Neural cell (in vitro differentiated cells): ENCODE measurements around the gene CEP295NL. TPM values are rescaled to one million over a fixed set of nuclear protein-coding genes. Genes with fewer than 3 reads are reported as not detected.
"Not testable (repeated sequence)": the region's sequence is repeated elsewhere in the genome, so short reads cannot be mapped to it uniquely, and the experiment has no call there.

ENCODE experiments used
- H2AFZ ChIP-seq: fragments of 200-600, 300-800 bp; sonication (generic), shearing (Covaris generic); 2 replicates; pipeline ENCODE4 v1.6.0; 2014; ENCODE audit warnings: low read depth, mild to moderate bottlenecking, antibody characterized with exemption, low read length, moderate library complexity
- H3F3A ChIP-seq: fragments of 200-600 bp; shearing (Covaris generic); 2 replicates; pipeline ENCODE4 v1.6.1; 2016; ENCODE audit warnings: mild to moderate bottlenecking, moderate library complexity, mixed read lengths, antibody characterized with exemption, low read length; ENCODE audit not compliant: insufficient read depth, poor library complexity, severe bottlenecking
- H3K27ac ChIP-seq: fragments of 200-600, 300-800 bp; sonication (generic), shearing (Covaris generic); 2 replicates; pipeline ENCODE4 v1.5.1; 2014; ENCODE audit warnings: mild to moderate bottlenecking, low read length, moderate library complexity
- H3K27me3 ChIP-seq: fragments of 300-800, 200-600 bp; sonication (generic), shearing (Covaris generic); 2 replicates; pipeline ENCODE4 v1.6.0; 2014; ENCODE audit warnings: mild to moderate bottlenecking, low read depth, low read length, moderate library complexity; ENCODE audit not compliant: insufficient read depth
- H3K36me3 ChIP-seq: fragments of 300-800, 200-600 bp; sonication (generic), shearing (Covaris generic); 2 replicates; pipeline ENCODE4 v1.5.1; 2014; ENCODE audit warnings: mild to moderate bottlenecking, antibody characterized with exemption, low read length, moderate library complexity; ENCODE audit not compliant: insufficient read depth
- H3K4me2 ChIP-seq: fragments of 300-800, 200-600 bp; sonication (generic), shearing (Covaris generic); 2 replicates; pipeline ENCODE4 v1.6.0; 2014; ENCODE audit warnings: mild to moderate bottlenecking, low read length
- H3K4me3 ChIP-seq: fragments of 300-800, 200-600 bp; sonication (generic), shearing (Covaris generic); 2 replicates; pipeline ENCODE4 v1.5.1; 2014; ENCODE audit warnings: mild to moderate bottlenecking, low read length, moderate library complexity
- H3K79me2 ChIP-seq: fragments of 200-600 bp; shearing (Covaris generic); replicated peaks from 2 replicates; pipeline ENCODE4 v1.6.0; 2014; ENCODE audit warnings: mild to moderate bottlenecking, low read length, moderate library complexity; ENCODE audit not compliant: insufficient read depth
- H3K9ac ChIP-seq: fragments of 300-800, 200-600 bp; sonication (generic), shearing (Covaris generic); 2 replicates; pipeline ENCODE4 v1.6.1; 2016; ENCODE audit warnings: mild to moderate bottlenecking, low read length, mixed read lengths
- H3K9me2 ChIP-seq: fragments of 200-600 bp; shearing (Covaris generic); 2 replicates; pipeline ENCODE4 v1.6.1; 2016; ENCODE audit warnings: mild to moderate bottlenecking, low read length, mixed read lengths; ENCODE audit not compliant: insufficient read depth
- H3K9me3 ChIP-seq: fragments of 200-600, 300-800 bp; sonication (generic), shearing (Covaris generic); 2 replicates; pipeline ENCODE4 v1.6.1; 2016; ENCODE audit warnings: mild to moderate bottlenecking, mixed run types, low read length, moderate library complexity, mixed read lengths
- H4K20me1 ChIP-seq: fragments of 200-600 bp; shearing (Covaris generic); 2 replicates; pipeline ENCODE4 v1.6.1; 2016; ENCODE audit warnings: mild to moderate bottlenecking, mixed run types; ENCODE audit not compliant: insufficient read depth
- CTCF ChIP-seq: fragments of 450-650 bp; IDR thresholded peaks from 2 replicates; pipeline ENCODE4 v1.5.1; 2014; ENCODE audit warnings: antibody characterized with exemption, mild to moderate bottlenecking, moderate library complexity; ENCODE audit not compliant: poor library complexity, severe bottlenecking
- EP300 ChIP-seq: fragments of 450-650 bp; conservative IDR thresholded peaks from 2 replicates; pipeline ENCODE4 v1.6.1; 2014; ENCODE audit warnings: antibody characterized with exemption, mild to moderate bottlenecking, moderate library complexity; ENCODE audit not compliant: poor library complexity, severe bottlenecking
- EZH2 ChIP-seq: fragments of 200-600, 300-800 bp; shearing (Covaris generic), sonication (generic); IDR thresholded peaks from 2 replicates; pipeline ENCODE4 v1.6.1; 2014; ENCODE audit warnings: antibody characterized with exemption, low read length, borderline replicate concordance, mild to moderate bottlenecking; ENCODE audit not compliant: insufficient read depth, poor library complexity, severe bottlenecking
- MXI1 ChIP-seq: fragments of 450-650 bp; conservative IDR thresholded peaks from 2 replicates; pipeline ENCODE4 v1.6.1; 2014; ENCODE audit warnings: antibody characterized with exemption, mild to moderate bottlenecking; ENCODE audit not compliant: poor library complexity, severe bottlenecking
- POLR2AphosphoS5 ChIP-seq: IDR thresholded peaks from 2 replicates; pipeline ENCODE4 v1.6.1; 2012
- RAD21 ChIP-seq: fragments of 450-650 bp; conservative IDR thresholded peaks from 2 replicates; pipeline ENCODE4 v1.6.1; 2014; ENCODE audit warnings: antibody characterized with exemption, mild to moderate bottlenecking, moderate library complexity
- REST ChIP-seq: IDR thresholded peaks from 2 replicates; pipeline ENCODE4 v1.6.1; 2012; ENCODE audit warnings: borderline replicate concordance
- SMC3 ChIP-seq: fragments of 450-650 bp; conservative IDR thresholded peaks from 2 replicates; pipeline ENCODE4 v1.6.1; 2014; ENCODE audit warnings: antibody characterized with exemption, mild to moderate bottlenecking, moderate library complexity; ENCODE audit not compliant: poor library complexity
- TAF1 ChIP-seq: IDR thresholded peaks from 2 replicates; pipeline ENCODE4 v1.6.1; 2012; ENCODE audit warnings: low read depth
- polyA plus RNA-seq: library from polyadenylated mRNA; depleted of rRNA; stranded (reverse); fragments of >200 nt; gene quantifications from 2 replicates; pipeline ENCODE4 v1.2.3, GENCODE V29; 2014

The CEP295NL gene
- polyA plus RNA-seq, 1 donor from 2014 or later: not detected

GRCh38 chr17:78878261-78878660 is 24.7 kb downstream of the CEP295NL start:
- H3K27me3 ChIP-seq: no peaks in the 10 kb centered on the region
- no peak overlapping the region for H3K4me3 ChIP-seq
- no peaks in the 10 kb centered on the region for H3K36me3 ChIP-seq
- no peak overlapping the region for H3K4me2 ChIP-seq
- no peak overlapping the region for H2AFZ ChIP-seq
- H4K20me1 ChIP-seq: no peaks in the 10 kb centered on the region
- TF ChIP-seq EZH2 (no peak), POLR2AphosphoS5 (no peak)
- no peak overlapping the region for H3K27ac ChIP-seq
- H3K9me2 ChIP-seq: no peaks in the 10 kb centered on the region
- H3F3A ChIP-seq: no peaks in the 10 kb centered on the region
- H3K9me3 ChIP-seq: no peaks in the 10 kb centered on the region
- no peak overlapping the region for H3K9ac ChIP-seq
- peaks cover 26% of the 10 kb centered on the region for H3K79me2 ChIP-seq

- not testable (repeated sequence) for H3K27me3 ChIP-seq, H3K9me2 ChIP-seq, H3F3A ChIP-seq, H3K4me3 ChIP-seq, H4K20me1 ChIP-seq, H2AFZ ChIP-seq, H3K4me2 ChIP-seq, H3K36me3 ChIP-seq, H3K9me3 ChIP-seq, H3K9ac ChIP-seq, H3K27ac ChIP-seq
- peaks cover 21% of the 10 kb centered on the region for H3K79me2 ChIP-seq
These were observed 26.0 kb downstream of the CEP295NL start for GRCh38 chr17:78876954-78877517.

GRCh38 chr17:78876094-78876597 is 26.9 kb downstream of the CEP295NL start:
- no peak overlapping the region for H3K4me3 ChIP-seq
- no peaks in the 10 kb centered on the region for H3K36me3 ChIP-seq
- no peaks in the 10 kb centered on the region for H3K9me3 ChIP-seq
- H3K27me3 ChIP-seq: no peaks in the 10 kb centered on the region
- no peak overlapping the region for H3K9ac ChIP-seq
- no peak overlapping the region for H2AFZ ChIP-seq
- H4K20me1 ChIP-seq: no peaks in the 10 kb centered on the region
- no peak overlapping the region for H3K4me2 ChIP-seq
- no peak overlapping the region for H3K27ac ChIP-seq
- H3F3A ChIP-seq: no peaks in the 10 kb centered on the region
- TF ChIP-seq REST (no peak), TAF1 (no peak), POLR2AphosphoS5 (no peak), RAD21 (no peak), SMC3 (no peak), MXI1 (no peak), EZH2 (no peak), CTCF (no peak), EP300 (no peak)
- H3K79me2 ChIP-seq: peaks cover 14% of the 10 kb centered on the region
- H3K9me2 ChIP-seq: no peaks in the 10 kb centered on the region
